Measurements from ENCODE around the gene FRAS1.

DNA sequence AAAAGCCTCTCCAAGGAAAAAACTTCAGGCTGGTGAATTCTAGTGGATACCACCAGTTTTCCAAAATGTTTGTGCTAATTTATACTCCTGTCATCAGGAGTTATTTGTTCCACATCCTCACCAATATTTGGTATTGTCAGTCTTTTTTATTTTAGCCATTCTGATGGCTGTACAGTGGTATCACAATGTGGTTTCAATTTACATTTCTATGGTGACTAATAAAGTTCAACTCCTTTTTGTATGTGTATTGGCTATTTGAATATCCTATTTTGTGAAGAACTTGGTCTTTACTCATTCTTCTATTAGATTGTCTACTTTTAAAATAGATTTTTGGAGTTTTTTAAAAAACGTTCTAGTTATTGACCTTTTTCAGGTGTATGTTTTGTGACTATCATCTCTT, 33.0 kb upstream of the FRAS1 start:
- TF ChIP-seq CTCF (IDR thresholded peaks at IDR 0.05) (no peak), POLR2A (IDR thresholded peaks at IDR 0.05) (no peak), POLR2AphosphoS5 (IDR thresholded peaks at IDR 0.05) (no peak)
